HepG2 (cell line): ENCODE results near the gene PARN. TPM values are rescaled to one million over a fixed set of nuclear protein-coding genes. Genes with fewer than 3 reads are reported as not detected.

ENCODE experiments used
- ATAC-seq: fragments of 200-7000 bp; cut with Tn5 transposase; 3 replicates; pipeline ENCODE4 v1.9.1; 2020; ENCODE audit warnings: mild to moderate bottlenecking, moderate library complexity
- BruUV-seq: library from RNA; stranded (reverse); fragments of 400-500 nt; replicated peaks from 2 replicates; lab custom pipeline; 2021; lab: Mats Ljungman, UMichigan
- CTCF ChIA-PET: fragments of 300-600 bp; formaldehyde crosslinking; extraction: SDS; loops from one replicate; lab custom pipeline; 2021; ENCODE audit warnings: low total read pairs, inconsistent platforms, low intra/inter-chr PET ratio; lab: Yijun Ruan, JAX
- POLR2A ChIA-PET: fragments of 350-600 bp; sonication (Branson Sonifier 250); formaldehyde crosslinking; loops from one replicate; lab custom pipeline; 2020; ENCODE audit warnings: antibody characterized with exemption, inconsistent platforms; lab: Yijun Ruan, JAX
- DNase-seq: peaks from one replicate; pipeline ENCODE4 v3.0.0-alpha.2; 2015; ENCODE audit warnings: low spot score
- FAIRE-seq: peaks from 3 replicates; lab custom pipeline; 2011; peaks lifted over from hg19 to GRCh38; lab: Jason Lieb, UNC
- H2AFZ ChIP-seq: one replicate; pipeline ENCODE4 v1.6.1; 2011; ENCODE audit warnings: low read length, inconsistent platforms
- H3K27ac ChIP-seq: fragments of 300-600 bp; 3 replicates; pipeline ENCODE4 v1.8.0; 2011; ENCODE audit warnings: mixed run types, mild to moderate bottlenecking, mixed read lengths, low read length, inconsistent platforms; ENCODE audit not compliant: insufficient read depth; ENCODE audit errors: extremely low read length
- H3K27me3 ChIP-seq, 2 experiments: fragments of 200-600 bp in 1 of 2; 2 replicates in 1 of 2; 3 replicates in 1 of 2; pipeline versions ENCODE4 v1.6.0 to v1.8.0; 2011; ENCODE audit warnings: low read length in 2 of 2, mild to moderate bottlenecking in 2 of 2, moderate library complexity in 2 of 2, inconsistent platforms in 1 of 2; ENCODE audit not compliant: insufficient read depth in 2 of 2, control insufficient read depth in 1 of 2
- H3K36me3 ChIP-seq, 2 experiments: fragments of 200-600 bp in 1 of 2; replicated peaks in 1 of 2; 2 replicates in 1 of 2; 3 replicates in 1 of 2; pipeline versions ENCODE4 v1.5.1 to v1.8.0; 2011; ENCODE audit warnings: low read length in 2 of 2, inconsistent platforms in 1 of 2; ENCODE audit not compliant: insufficient read depth in 2 of 2, control insufficient read depth in 1 of 2
- H3K4me1 ChIP-seq: 2 replicates; pipeline ENCODE4 v1.5.1; 2012; ENCODE audit warnings: low read length, inconsistent platforms; ENCODE audit not compliant: insufficient read depth
- H3K4me2 ChIP-seq: 2 replicates; pipeline ENCODE4 v1.6.0; 2011; ENCODE audit warnings: low read depth, low read length, inconsistent platforms
- H3K4me3 ChIP-seq, 3 experiments: fragments of 200-600 bp in 1 of 3; sonication (generic), shearing (Covaris generic) in 1 of 3; replicated peaks in 1 of 3; 2 replicates each; pipeline ENCODE4 v1.5.1; 2011 to 2016; ENCODE audit warnings: low read length in 3 of 3, inconsistent platforms in 2 of 3, low read depth in 2 of 3, mild to moderate bottlenecking in 2 of 3, control low read depth in 1 of 3, mixed read lengths in 1 of 3; ENCODE audit not compliant: insufficient read depth in 1 of 3
- H3K79me2 ChIP-seq: one replicate; pipeline ENCODE4 v1.6.1; 2011; ENCODE audit warnings: low read length, inconsistent platforms; ENCODE audit not compliant: insufficient read depth
- H3K9ac ChIP-seq: 2 replicates; pipeline ENCODE4 v1.6.0; 2011; ENCODE audit warnings: mild to moderate bottlenecking, low read depth, low read length, inconsistent platforms; ENCODE audit not compliant: insufficient read depth
- H3K9me3 ChIP-seq: 2 replicates; pipeline ENCODE4 v1.5.1; 2012; ENCODE audit warnings: mild to moderate bottlenecking, low read length
- H4K20me1 ChIP-seq: 2 replicates; pipeline ENCODE4 v1.6.0; 2011; ENCODE audit warnings: inconsistent platforms, mild to moderate bottlenecking, low read length, moderate library complexity; ENCODE audit not compliant: insufficient read depth
- AGO2 ChIP-seq: fragments of 200-400 bp; formaldehyde crosslinking; optimal IDR thresholded peaks from 2 replicates; pipeline ENCODE3; 2017; ENCODE audit warnings: mild to moderate bottlenecking, low read depth, low read length, moderate library complexity
- FOXP1 ChIP-seq, 2 experiments: fragments of 450-650 bp in 1 of 2; IDR thresholded peaks; 2 replicates each; pipeline ENCODE4 v1.6.1; 2017 to 2018; ENCODE audit warnings: antibody characterized with exemption in 1 of 2
- GTF3A ChIP-seq: sonication (generic); formaldehyde crosslinking; conservative IDR thresholded peaks from 2 replicates; pipeline ENCODE4 v1.4.0; 2020; ENCODE audit warnings: mild to moderate bottlenecking, missing genetic modification reagents
- HCFC1 ChIP-seq: fragments of 150-350 bp; IDR thresholded peaks from 2 replicates; pipeline ENCODE4 v1.6.1; 2014; ENCODE audit warnings: low read depth, low read length
- HDAC2 ChIP-seq: sonication (generic); formaldehyde crosslinking; IDR thresholded peaks from 2 replicates; pipeline ENCODE4 v1.4.0; 2020; ENCODE audit warnings: missing genetic modification reagents
- ISL2 ChIP-seq: sonication (generic); formaldehyde crosslinking; IDR thresholded peaks from 2 replicates; pipeline ENCODE4 v1.5.0; 2020; ENCODE audit warnings: missing genetic modification reagents
- KDM5A ChIP-seq: fragments of 200-600 bp; sonication (generic); IDR thresholded peaks from 2 replicates; pipeline ENCODE4 v1.7.0; 2018; ENCODE audit warnings: antibody characterized with exemption, mild to moderate bottlenecking, low read length, borderline replicate concordance
- KLF13 ChIP-seq: sonication (generic); formaldehyde crosslinking; IDR thresholded peaks from 2 replicates; pipeline ENCODE4 v1.4.0; 2020; ENCODE audit warnings: mild to moderate bottlenecking, missing genetic modification reagents
- MEIS2 ChIP-seq: sonication (generic); formaldehyde crosslinking; IDR thresholded peaks from 2 replicates; pipeline ENCODE4 v1.9.0; 2021; ENCODE audit warnings: mild to moderate bottlenecking, missing genetic modification reagents
- NCOA2 ChIP-seq: sonication (generic); formaldehyde crosslinking; IDR thresholded peaks from 2 replicates; pipeline ENCODE4 v1.8.0; 2022; ENCODE audit warnings: inconsistent platforms
- NR2F1 ChIP-seq, 2 experiments: fragments of 450-650 bp in 1 of 2; formaldehyde crosslinking in 1 of 2; IDR thresholded peaks; 2 replicates each; pipeline versions ENCODE4 v1.5.0 to v1.6.1; 2016 to 2020; ENCODE audit warnings: mild to moderate bottlenecking in 1 of 2, missing compliant biosample characterization in 1 of 2, missing genetic modification reagents in 1 of 2, moderate library complexity in 1 of 2
- RCOR2 ChIP-seq: IDR thresholded peaks from 2 replicates; pipeline ENCODE4 v1.6.1; 2016; ENCODE audit warnings: missing biosample characterization, missing genetic modification reagents
- ZBTB21 ChIP-seq: sonication (generic); formaldehyde crosslinking; IDR thresholded peaks from 2 replicates; pipeline ENCODE4 v1.4.0; 2020; ENCODE audit warnings: missing genetic modification reagents
- ZFP36L2 ChIP-seq: sonication (generic); formaldehyde crosslinking; IDR thresholded peaks from 2 replicates; pipeline ENCODE4 v1.4.0; 2020; ENCODE audit warnings: missing genetic modification reagents
- ZNF607 ChIP-seq: sonication (generic); formaldehyde crosslinking; IDR thresholded peaks from 2 replicates; pipeline ENCODE4 v1.5.1; 2020; ENCODE audit warnings: missing genetic modification reagents, mild to moderate bottlenecking, borderline replicate concordance
- ZNF777 ChIP-seq: sonication (generic); formaldehyde crosslinking; IDR thresholded peaks from 2 replicates; pipeline ENCODE4 v1.4.0; 2020; ENCODE audit warnings: missing genetic modification reagents
- ZNF850 ChIP-seq: sonication (generic); formaldehyde crosslinking; conservative IDR thresholded peaks from 2 replicates; pipeline ENCODE4 v1.9.0; 2021; ENCODE audit warnings: mild to moderate bottlenecking, missing genetic modification reagents
- WGBS: methylation state at CpG from one replicate; pipeline ENCODE4 v1.1.6; 2017; ENCODE audit warnings: low lambda C conversion rate; 5-methylcytosine and 5-hydroxymethylcytosine counted together
- in situ Hi-C: cut with HindIII; loops from 2 replicates; pipeline ENCODE4 v1.10.0; 2017; ENCODE audit warnings: low pct_unique_long_range_greater_than_20kb; ENCODE audit not compliant: extremely low pct_ligation_motif_present
- intact Hi-C: fragments of 100-400 bp; cut with micrococcal nuclease; formaldehyde crosslinking; loops from one replicate; pipeline ENCODE4 v1.10.0; 2022; ENCODE audit not compliant: unreplicated experiment
- polyA plus RNA-seq, 8 experiments: library from polyadenylated mRNA; depleted of rRNA in 3 of 8; stranded (reverse) in 7 of 8; unstranded in 1 of 8; fragments of >200 nt; fragmentation: Illumina TruSeq in 4 of 8; extraction: Trizol in 4 of 8; gene quantifications; 2 replicates each; pipeline versions ENCODE4 v1.2.1 to v1.2.3, GENCODE V29; 2011 to 2016; ENCODE audit warnings: low read depth in 4 of 8, missing spikeins in 1 of 8, mixed read lengths in 1 of 8; ENCODE audit not compliant: insufficient read depth in 1 of 8
- total RNA-seq, 5 experiments: library from RNA; depleted of rRNA; stranded (reverse); fragments of >200 nt; fragmentation: Illumina TruSeq; extraction: Trizol; gene quantifications; 2 replicates each; pipeline ENCODE4 v1.2.3, GENCODE V29; 2016; ENCODE audit warnings: low read depth in 1 of 5
- TF ChIP-seq, protein P1 (sequence below): sonication (generic); formaldehyde crosslinking; IDR thresholded peaks from 2 replicates; pipeline ENCODE4 v1.4.0; 2020; ENCODE audit warnings: low read depth, mild to moderate bottlenecking, missing genetic modification reagents
- TF ChIP-seq, protein P2 (sequence below): sonication (generic); formaldehyde crosslinking; conservative IDR thresholded peaks from 2 replicates; pipeline ENCODE4 v1.4.0; 2020; ENCODE audit warnings: mild to moderate bottlenecking, missing genetic modification reagents, moderate library complexity
- TF ChIP-seq, protein P3 (sequence below): sonication (generic); formaldehyde crosslinking; IDR thresholded peaks from 2 replicates; pipeline ENCODE4 v1.8.1; 2023; ENCODE audit warnings: missing genetic modification reagents, mild to moderate bottlenecking, borderline replicate concordance
- TF ChIP-seq, protein P4 (sequence below): sonication (generic); formaldehyde crosslinking; IDR thresholded peaks from 2 replicates; pipeline ENCODE4 v1.5.0; 2020; ENCODE audit warnings: mild to moderate bottlenecking, low read depth, missing genetic modification reagents, borderline replicate concordance

Gene PARN
- total and polyA plus RNA-seq, 2 of the 13 experiments (the other 11 are each of a cell fraction or from before 2014, with no cell fraction given) = 13.3 to 47.6 TPM

DNA sequence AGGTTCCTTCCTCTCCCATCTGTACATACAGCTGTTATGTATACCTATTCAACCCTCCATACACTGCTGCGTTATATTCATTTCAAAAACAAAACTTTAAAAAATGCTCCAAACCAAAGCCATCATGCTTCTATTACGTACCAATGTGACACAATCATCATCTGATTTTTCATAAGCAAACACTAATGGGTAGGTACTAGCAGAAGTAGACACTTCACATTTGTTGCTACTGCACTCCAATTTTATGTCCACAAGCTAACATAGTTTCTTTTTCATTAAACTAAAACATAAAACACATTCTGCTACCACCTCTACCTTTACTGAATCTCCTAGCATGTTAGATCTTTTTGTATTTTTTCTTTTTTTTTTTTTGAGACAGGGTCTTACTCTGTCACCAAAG, 57.5 kb downstream of the PARN start (continued):
- TF ChIP-seq AGO2 (no peak), ZBTB21 (CRISPR knock-in tag) (no peak), HCFC1 (no peak), ISL2 (CRISPR knock-in tag) (no peak), ZNF607 (CRISPR knock-in tag) (no peak), ZNF850 (CRISPR knock-in tag) (no peak), RCOR2 (CRISPR knock-in tag) (no peak)
- TF ChIP-seq, all 625 proteins: peak for 0

DNA sequence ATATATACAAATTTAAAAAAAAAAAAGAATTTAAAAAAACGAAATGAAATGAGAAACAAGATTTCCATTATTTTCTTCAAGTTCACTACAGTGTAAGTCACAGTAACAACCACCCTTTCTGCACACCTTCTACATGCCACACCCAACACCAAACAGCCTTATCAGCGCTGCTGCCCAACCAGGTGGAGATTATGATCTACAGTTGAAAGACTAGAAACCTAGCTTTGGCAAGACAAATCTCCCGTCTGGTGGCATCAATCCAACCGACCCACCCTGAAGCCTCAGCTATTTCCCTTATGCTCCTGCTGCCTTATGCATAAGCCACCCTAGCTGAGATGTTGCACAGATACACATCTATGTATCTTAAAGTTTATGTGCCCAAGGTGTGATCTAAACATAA, 60.8 kb downstream of the PARN start:
- ChIA-PET CTCF (no interaction called here), POLR2A (no interaction called here)
- TF ChIP-seq, protein P1, sequence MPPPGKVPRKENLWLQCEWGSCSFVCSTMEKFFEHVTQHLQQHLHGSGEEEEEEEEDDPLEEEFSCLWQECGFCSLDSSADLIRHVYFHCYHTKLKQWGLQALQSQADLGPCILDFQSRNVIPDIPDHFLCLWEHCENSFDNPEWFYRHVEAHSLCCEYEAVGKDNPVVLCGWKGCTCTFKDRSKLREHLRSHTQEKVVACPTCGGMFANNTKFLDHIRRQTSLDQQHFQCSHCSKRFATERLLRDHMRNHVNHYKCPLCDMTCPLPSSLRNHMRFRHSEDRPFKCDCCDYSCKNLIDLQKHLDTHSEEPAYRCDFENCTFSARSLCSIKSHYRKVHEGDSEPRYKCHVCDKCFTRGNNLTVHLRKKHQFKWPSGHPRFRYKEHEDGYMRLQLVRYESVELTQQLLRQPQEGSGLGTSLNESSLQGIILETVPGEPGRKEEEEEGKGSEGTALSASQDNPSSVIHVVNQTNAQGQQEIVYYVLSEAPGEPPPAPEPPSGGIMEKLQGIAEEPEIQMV (CRISPR knock-in tag) = no peak
- TF ChIP-seq KLF13 (no peak), HDAC2 (CRISPR knock-in tag) (no peak), ZFP36L2 (CRISPR knock-in tag) (no peak), NR2F1 (CRISPR knock-in tag; IDR thresholded peaks at IDR 0.05) (no peak), NCOA2 (CRISPR knock-in tag) (no peak), ZNF777 (CRISPR knock-in tag) (no peak), FOXP1 (IDR thresholded peaks at IDR 0.05) (no peak), FOXP1 (CRISPR knock-in tag; IDR thresholded peaks at IDR 0.05) (no peak), MEIS2 (CRISPR knock-in tag) (no peak), GTF3A (CRISPR knock-in tag) (no peak), KDM5A (no peak)
- TF ChIP-seq, protein P2, sequence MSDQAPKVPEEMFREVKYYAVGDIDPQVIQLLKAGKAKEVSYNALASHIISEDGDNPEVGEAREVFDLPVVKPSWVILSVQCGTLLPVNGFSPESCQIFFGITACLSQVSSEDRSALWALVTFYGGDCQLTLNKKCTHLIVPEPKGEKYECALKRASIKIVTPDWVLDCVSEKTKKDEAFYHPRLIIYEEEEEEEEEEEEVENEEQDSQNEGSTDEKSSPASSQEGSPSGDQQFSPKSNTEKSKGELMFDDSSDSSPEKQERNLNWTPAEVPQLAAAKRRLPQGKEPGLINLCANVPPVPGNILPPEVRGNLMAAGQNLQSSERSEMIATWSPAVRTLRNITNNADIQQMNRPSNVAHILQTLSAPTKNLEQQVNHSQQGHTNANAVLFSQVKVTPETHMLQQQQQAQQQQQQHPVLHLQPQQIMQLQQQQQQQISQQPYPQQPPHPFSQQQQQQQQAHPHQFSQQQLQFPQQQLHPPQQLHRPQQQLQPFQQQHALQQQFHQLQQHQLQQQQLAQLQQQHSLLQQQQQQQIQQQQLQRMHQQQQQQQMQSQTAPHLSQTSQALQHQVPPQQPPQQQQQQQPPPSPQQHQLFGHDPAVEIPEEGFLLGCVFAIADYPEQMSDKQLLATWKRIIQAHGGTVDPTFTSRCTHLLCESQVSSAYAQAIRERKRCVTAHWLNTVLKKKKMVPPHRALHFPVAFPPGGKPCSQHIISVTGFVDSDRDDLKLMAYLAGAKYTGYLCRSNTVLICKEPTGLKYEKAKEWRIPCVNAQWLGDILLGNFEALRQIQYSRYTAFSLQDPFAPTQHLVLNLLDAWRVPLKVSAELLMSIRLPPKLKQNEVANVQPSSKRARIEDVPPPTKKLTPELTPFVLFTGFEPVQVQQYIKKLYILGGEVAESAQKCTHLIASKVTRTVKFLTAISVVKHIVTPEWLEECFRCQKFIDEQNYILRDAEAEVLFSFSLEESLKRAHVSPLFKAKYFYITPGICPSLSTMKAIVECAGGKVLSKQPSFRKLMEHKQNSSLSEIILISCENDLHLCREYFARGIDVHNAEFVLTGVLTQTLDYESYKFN (CRISPR knock-in tag) = no peak
- TF ChIP-seq, protein P3, sequence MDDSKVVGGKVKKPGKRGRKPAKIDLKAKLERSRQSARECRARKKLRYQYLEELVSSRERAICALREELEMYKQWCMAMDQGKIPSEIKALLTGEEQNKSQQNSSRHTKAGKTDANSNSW (CRISPR knock-in tag) = no peak
- TF ChIP-seq, protein P4, sequence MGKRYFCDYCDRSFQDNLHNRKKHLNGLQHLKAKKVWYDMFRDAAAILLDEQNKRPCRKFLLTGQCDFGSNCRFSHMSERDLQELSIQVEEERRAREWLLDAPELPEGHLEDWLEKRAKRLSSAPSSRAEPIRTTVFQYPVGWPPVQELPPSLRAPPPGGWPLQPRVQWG (CRISPR knock-in tag) = no peak

More for the DNA sequence above, 60.8 kb downstream of the PARN start:
- intact Hi-C loops = no loop called here
- Histone ChIP-seq H3K4me3 (no peak overlapping the region), H2AFZ (no peak overlapping the region), H3K4me1 (peaks cover 30% of the 10 kb centered on the region), H3K36me3 (peaks cover 3 to 11% of the 10 kb centered on the region in 2 experiments), H3K9me3 (no peaks in the 10 kb centered on the region), H3K27me3 (no peaks in the 10 kb centered on the region), H3K9ac (no peak overlapping the region), H3K79me2 (no peaks in the 10 kb centered on the region), H3K4me2 (no peak overlapping the region), H3K27ac (no peak overlapping the region), H4K20me1 (no peaks in the 10 kb centered on the region)
- 91% methylated on average over 4 of the region's 4 CpGs for whole genome bisulfite sequencing
- in situ Hi-C loops = no loop called here
- no peak for DNase-seq
- no peak for ATAC-seq
- BruUV-seq = no TSS peak
- no peak for FAIRE-seq
